Non-pigmented ciliary epithelial cell (primary cell): ENCODE measurements around the gene TMEM154.

ENCODE experiments used
- DNase-seq: peaks from one replicate; pipeline ENCODE4 v3.0.0-alpha.2; 2010; ENCODE audit warnings: low read depth

The TMEM154 gene

DNA sequence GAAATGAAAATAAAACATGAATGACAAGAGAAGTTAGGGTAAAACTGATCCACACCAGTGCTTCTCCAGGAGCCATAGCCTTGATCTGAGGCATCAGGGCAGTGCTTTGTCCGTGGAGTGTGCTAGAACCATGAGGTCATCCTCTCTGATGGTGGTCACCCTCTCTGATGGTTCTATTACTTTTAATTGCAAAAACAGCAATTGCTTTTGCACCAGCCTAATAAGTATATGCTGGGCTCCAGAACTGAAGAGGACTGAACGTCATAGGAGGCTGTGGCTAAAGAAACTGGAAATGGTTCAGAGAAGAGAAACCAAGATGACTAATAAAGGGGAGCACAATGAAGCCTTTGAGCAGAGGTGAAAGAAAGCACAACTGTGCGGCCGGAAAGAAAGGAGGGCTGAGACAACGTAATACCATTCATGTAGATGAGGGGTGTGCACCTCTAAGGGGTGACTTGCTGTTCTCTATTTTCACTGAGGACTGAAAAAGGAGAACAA, 17.0 kb upstream of the TMEM154 start:
- peak; percentile 75 for DNase-seq

DNA sequence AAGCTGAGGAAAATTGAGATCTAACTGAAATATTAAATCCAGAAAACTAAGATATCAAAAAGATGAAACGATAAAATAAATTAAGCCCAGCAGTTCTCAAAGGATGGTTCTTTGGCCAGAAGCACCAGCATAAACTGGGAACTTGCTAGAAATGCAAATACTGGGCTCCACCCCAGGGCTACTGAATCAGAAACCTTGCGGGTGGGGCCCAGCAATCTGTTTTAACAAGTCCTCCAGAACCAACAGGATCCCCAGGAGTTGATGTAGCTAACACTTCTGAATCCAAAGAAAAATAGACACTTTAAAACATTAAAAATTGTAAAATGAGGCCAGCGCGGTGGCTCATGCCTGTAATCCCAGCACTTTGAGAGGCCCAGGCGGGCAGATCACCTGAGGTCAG, 14.1 kb upstream of the TMEM154 start:
- DNase-seq, result no peak

DNA sequence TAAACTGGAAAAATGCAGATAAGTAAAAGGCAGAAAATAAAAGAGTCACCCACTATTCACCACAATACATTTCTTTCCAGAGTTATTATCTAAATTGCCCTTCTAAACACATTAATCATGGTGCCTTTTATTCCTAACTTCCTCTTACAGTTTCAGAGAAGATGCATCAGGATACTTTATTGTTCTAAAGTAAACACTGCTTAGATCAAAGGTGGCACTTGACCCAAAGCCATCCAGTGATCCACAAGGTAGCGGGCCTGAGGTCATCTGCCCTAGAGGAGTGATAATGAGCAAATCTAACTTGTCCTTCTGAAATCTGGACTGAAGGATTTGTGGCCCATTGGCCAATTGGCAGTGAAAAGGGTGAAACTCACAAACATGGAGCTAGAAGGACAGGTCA, 12.0 kb upstream of the TMEM154 start:
- no peak for DNase-seq

GRCh38 chr4:152690706-152691651, 11.2 kb upstream of the TMEM154 start:
- DNase-seq, result no peak

GRCh38 chr4:152689615-152690501, 10.1 kb upstream of the TMEM154 start:
- DNase-seq, result no peak

- DNase-seq, result no peak
These were observed 8.3 kb upstream of the TMEM154 start for GRCh38 chr4:152687974-152688599.

DNA sequence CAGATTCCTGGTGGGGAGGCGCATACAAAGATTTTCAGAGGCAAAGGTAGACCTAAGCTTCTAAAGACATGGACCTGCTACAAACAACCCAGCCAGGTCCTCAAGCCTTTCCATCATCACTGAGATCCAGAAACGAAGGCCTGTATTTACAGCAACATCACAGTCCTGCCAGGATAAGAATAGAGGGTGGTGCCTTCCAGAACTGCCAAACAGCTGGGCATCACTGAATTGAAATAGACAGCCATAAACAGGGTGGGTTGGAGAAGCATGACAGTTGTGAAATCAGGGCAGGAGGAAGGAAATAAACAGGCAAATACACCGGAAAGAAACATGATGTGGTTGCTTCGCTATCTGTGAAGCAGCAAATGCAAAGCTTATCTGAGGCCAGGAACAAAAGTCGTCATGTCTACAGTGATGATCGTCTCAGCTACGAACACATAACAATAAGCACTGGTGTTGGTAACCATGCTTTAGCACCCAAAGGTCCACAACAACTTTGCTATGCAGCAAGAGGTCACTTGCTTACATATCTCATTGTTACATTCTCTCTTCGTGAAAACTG, 6.7 kb upstream of the TMEM154 start:
- DNase-seq, result no peak

DNA sequence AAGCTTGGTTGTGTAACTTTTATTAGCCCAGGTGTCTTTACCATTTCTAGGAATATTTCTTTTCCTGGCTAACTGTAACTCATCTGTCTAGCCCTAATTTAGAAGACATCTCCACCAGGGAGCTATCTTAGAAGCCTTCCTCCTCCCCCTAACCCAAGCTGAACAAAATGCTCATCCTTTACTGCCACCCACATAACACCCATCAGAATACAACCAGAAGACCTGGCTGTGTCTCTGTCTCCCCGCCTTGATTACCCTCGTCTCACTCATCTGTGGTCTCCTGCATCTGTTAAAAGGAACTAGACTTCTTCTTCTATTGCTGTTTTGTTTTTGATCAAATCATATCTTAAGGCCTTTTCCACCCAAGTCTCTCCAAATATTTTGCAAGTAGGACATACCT, 4.8 kb upstream of the TMEM154 start:
- DNase-seq, result no peak

- no peak for DNase-seq
These were observed 4.2 kb upstream of the TMEM154 start for GRCh38 chr4:152684007-152684406.

DNA sequence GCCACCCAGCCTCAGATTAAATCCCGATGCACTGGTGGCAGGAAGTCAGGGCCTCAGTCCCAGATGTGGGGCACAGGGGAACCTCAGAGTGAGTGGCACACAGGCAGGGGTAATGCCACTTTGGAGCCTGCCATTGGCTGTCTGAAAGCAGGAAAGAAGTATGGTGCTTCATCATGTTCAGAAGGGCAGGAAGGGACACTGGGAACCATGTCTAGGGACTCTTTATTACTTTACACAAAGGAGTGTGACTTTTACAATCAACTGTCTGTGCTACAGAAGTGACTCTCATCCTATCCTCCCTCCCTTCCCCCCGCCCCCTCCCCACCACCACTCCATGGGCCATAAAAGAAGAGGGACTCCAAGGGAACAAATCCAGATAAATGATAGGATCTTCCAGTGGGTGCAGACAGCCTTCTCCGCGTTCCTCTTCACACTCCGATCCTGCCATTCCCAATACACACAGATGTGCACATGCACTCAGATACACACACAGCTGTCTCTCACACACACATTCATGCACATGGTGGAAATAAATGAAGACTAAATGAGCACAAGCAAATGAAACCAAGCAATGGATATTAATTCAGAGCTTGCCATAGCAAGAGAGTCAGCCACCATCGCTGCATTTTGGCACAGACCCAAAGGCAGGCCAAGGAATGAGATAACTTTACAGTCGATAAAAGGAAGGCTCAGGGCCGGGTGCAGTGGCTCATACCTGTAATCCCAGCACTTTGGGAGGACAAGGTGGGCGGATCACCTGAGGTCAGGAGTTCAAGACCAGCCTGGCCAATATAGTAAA, 2.5 kb upstream of the TMEM154 start:
- DNase-seq, result no peak

- DNase-seq, result peak; percentile 72
These were observed 1.3 kb upstream of the TMEM154 start for GRCh38 chr4:152680988-152681603.

GRCh38 chr4:152678841-152679240, 956 bp downstream of the TMEM154 start:
- no peak for DNase-seq

DNA sequence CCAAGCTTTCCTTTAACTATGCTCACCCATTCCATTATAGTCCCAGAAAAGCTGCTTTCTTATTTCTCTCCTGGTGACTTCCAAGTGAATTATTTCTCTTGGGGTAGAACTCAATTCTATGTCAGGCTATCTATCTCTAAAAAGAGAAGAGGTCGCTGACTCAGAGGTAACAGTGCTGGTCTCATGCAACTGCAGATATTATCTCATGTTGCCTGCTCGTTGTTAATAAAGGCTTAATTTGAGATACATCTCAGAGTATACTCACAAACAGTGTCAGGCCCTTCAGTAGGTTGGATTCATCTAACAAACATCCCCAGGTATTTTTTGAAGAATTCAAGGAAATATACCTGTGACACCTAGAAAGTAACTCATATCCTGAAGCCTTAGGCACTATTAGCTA, 2.7 kb downstream of the TMEM154 start:
- DNase-seq, result no peak

- no peak for DNase-seq
These were observed 3.5 kb downstream of the TMEM154 start for GRCh38 chr4:152676052-152676854.

DNA sequence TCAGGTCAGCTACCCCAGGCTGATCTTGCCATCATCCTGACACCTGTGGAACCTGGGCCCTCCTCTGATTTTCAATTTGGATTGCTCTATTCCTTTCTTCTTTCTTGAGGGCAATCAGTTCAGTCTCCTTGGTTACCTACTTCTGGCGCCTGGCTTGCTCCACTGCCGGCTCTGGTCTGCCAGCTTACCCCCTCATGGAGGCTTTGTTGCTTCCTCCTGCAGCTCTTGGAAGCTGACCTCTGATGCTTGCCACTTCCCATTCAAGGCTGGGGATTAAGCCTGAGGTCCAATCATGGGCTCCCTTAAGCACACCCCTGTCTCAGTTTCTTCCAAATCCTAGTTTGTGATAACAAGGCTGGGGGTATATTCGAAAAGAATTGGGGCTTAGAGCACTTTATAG, 5.4 kb downstream of the TMEM154 start:
- DNase-seq, result no peak

GRCh38 chr4:152673489-152673888, 6.3 kb downstream of the TMEM154 start:
- no peak for DNase-seq

DNA sequence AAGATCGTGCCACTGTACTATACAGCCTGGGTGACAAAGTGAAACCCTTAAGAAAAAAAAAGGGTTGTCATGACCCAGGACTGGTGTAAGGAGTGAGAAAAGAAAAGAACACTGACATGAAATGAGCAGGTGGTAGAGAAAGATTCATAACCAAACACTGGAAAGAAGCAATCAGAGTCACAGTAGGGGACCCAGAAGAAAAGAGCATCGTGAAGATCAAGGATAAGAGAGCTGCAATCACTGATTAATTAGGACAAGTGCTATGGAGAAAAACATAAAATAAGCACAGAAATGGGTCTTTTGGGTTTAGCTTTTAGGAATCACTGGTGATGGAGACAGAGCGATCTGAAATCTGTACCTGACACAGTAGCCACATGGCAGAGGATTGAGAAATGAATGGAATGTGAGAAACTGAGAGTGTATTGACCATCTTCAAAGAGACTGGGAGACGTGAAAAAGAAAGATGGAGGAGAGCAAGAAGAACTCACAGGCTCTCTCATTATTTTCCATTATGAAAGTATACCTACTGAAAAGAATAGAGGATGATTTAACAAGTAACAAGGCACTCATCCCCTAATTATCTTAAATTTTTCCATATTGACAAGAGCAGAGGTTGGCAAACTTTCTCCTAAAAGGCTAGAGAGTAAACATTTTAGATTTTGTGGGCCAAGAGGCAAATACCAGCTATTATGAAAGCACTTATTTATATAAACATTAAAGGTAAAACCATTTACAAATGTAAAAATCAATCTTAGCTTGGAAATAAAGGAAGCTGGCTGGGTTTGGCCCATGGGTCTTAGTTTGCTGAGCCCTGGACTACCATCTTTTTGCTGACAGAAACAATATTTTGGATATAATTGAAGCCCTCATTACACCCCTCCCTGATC, 7.3 kb downstream of the TMEM154 start:
- no peak for DNase-seq

DNA sequence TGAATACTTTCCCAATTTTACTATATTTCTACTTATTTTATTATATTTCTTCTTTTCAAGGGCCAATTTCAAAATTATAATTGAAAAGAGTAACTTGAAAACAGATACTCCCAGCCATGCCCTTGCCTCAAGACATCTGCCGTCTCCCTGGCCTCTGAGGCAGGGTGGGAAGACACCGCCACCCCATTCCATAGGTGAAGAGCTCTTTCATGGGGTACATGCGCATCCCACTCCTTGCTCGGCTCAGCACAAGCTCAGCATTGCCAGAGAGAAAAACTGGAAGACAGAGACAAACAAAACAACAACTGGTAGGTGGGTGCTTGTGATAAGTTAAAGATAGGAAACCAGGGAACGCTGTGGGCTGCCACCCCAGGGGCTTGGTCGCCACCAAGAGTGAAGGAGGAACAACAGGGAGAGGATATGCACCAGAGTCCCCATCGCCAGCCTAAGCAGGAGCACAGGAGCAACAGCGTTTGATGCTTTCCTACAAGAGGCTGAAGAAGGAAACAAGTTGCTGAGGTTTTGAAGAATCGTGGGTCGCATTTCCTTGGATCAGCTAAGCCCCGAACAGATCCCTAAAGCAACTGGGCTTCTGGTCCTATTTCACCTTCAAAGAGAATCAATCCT, 11.3 kb downstream of the TMEM154 start:
- no peak for DNase-seq
